Mucosa of rectum (tissue), 2 donors: ENCODE measurements around the gene MED26.
"Not testable (repeated sequence)": the region's sequence is repeated elsewhere in the genome, so short reads cannot be mapped to it uniquely, and the experiment has no call there.

ENCODE experiments used
- H3K27ac ChIP-seq, 2 donors: one replicate each; pipeline ENCODE4 v1.7.0; 2013; ENCODE audit warnings: inconsistent platforms in 2 of 2, low read depth in 2 of 2, low read length in 2 of 2
- H3K27me3 ChIP-seq, 2 donors: one replicate each; pipeline ENCODE4 v1.7.0; 2013; ENCODE audit warnings: low read length in 2 of 2; ENCODE audit not compliant: control insufficient read depth in 2 of 2, insufficient read depth in 2 of 2
- H3K36me3 ChIP-seq, 2 donors: one replicate each; pipeline ENCODE4 v1.7.0; 2013; ENCODE audit warnings: low read length in 2 of 2; ENCODE audit not compliant: control insufficient read depth in 2 of 2, insufficient read depth in 2 of 2
- H3K4me1 ChIP-seq, 2 donors: one replicate each; pipeline ENCODE4 v1.7.0; 2013; ENCODE audit warnings: low read length in 2 of 2, mild to moderate bottlenecking in 1 of 2; ENCODE audit not compliant: control insufficient read depth in 2 of 2, insufficient read depth in 2 of 2
- H3K4me3 ChIP-seq, 2 donors: one replicate each; pipeline ENCODE4 v1.7.0; 2013; ENCODE audit warnings: low read length in 2 of 2
- H3K9ac ChIP-seq, 2 donors: one replicate each; pipeline ENCODE4 v1.7.0; 2013; ENCODE audit warnings: low read length in 2 of 2, low read depth in 1 of 2, mild to moderate bottlenecking in 1 of 2
- H3K9me3 ChIP-seq, 2 donors: one replicate each; pipeline ENCODE4 v1.7.0; 2013; ENCODE audit warnings: low read length in 2 of 2; ENCODE audit not compliant: control insufficient read depth in 2 of 2
- donor health status: healthy.
- donor health status: Normal muscosa, but diverticular disease.

MED26 gene

GRCh38 chr19:16651421-16652188 lies 23.6 kb upstream of the MED26 start:
- H3K9ac ChIP-seq, H3K27ac ChIP-seq, H3K4me3 ChIP-seq, H3K27me3 ChIP-seq, H3K9me3 ChIP-seq, H3K4me1 ChIP-seq: not testable (repeated sequence)
- H3K36me3 ChIP-seq, result peaks cover 52 to 74% of the 10 kb centered on the region in 2 donors

- Histone ChIP-seq H3K36me3 (peaks cover 52 to 74% of the 10 kb centered on the region in 2 donors), H3K27ac (no peak overlapping the region), H3K4me3 (no peak overlapping the region), H3K4me1 (no peaks in the 10 kb centered on the region), H3K9me3 (no peaks in the 10 kb centered on the region), H3K27me3 (no peaks in the 10 kb centered on the region), H3K9ac (no peak overlapping the region)
These were observed 22.8 kb upstream of the MED26 start for GRCh38 chr19:16650821-16651220.

- no peak overlapping the region for H3K4me3 ChIP-seq
- no peak overlapping the region for H3K9ac ChIP-seq
- H3K9me3 ChIP-seq, result no peaks in the 10 kb centered on the region
- H3K27ac ChIP-seq, result no peak overlapping the region
- peaks cover 52 to 76% of the 10 kb centered on the region in 2 donors for H3K36me3 ChIP-seq
- no peaks in the 10 kb centered on the region for H3K27me3 ChIP-seq
- H3K4me1 ChIP-seq, result no peaks in the 10 kb centered on the region
These were observed 21.7 kb upstream of the MED26 start for GRCh38 chr19:16649734-16650133.

- Histone ChIP-seq H3K27me3 (no peaks in the 10 kb centered on the region), H3K9me3 (no peaks in the 10 kb centered on the region), H3K4me1 (no peaks in the 10 kb centered on the region), H3K9ac (no peak overlapping the region), H3K4me3 (no peak overlapping the region), H3K27ac (no peak overlapping the region), H3K36me3 (peaks cover 28 to 68% of the 10 kb centered on the region in 2 donors)
These were observed 17.1 kb upstream of the MED26 start for GRCh38 chr19:16645140-16645539.

GRCh38 chr19:16641695-16642094 lies 13.7 kb upstream of the MED26 start:
- Histone ChIP-seq H3K4me1 (no peaks in the 10 kb centered on the region), H3K27me3 (no peaks in the 10 kb centered on the region), H3K36me3 (peaks cover 23 to 72% of the 10 kb centered on the region in 2 donors), H3K9ac (no peak overlapping the region), H3K9me3 (no peaks in the 10 kb centered on the region), H3K27ac (no peak overlapping the region), H3K4me3 (no peak overlapping the region)

GRCh38 chr19:16640951-16641350 lies 12.9 kb upstream of the MED26 start:
- no peaks in the 10 kb centered on the region for H3K4me1 ChIP-seq
- no peak overlapping the region for H3K4me3 ChIP-seq
- peaks cover 17 to 65% of the 10 kb centered on the region in 2 donors for H3K36me3 ChIP-seq
- H3K9ac ChIP-seq, result no peak overlapping the region
- no peaks in the 10 kb centered on the region for H3K9me3 ChIP-seq
- H3K27ac ChIP-seq, result no peak overlapping the region
- no peaks in the 10 kb centered on the region for H3K27me3 ChIP-seq

GRCh38 chr19:16638666-16639065 lies 10.7 kb upstream of the MED26 start:
- peaks cover 15 to 56% of the 10 kb centered on the region in 2 donors for H3K36me3 ChIP-seq
- no peaks in the 10 kb centered on the region for H3K9me3 ChIP-seq

GRCh38 chr19:16637535-16637934 lies 9.5 kb upstream of the MED26 start:
- no peak overlapping the region for H3K27ac ChIP-seq

More at GRCh38 chr19:16638666-16639065, 10.7 kb upstream of the MED26 start:
- Histone ChIP-seq H3K27me3 (no peaks in the 10 kb centered on the region), H3K9ac (no peak overlapping the region), H3K27ac (no peak overlapping the region), H3K4me3 (no peak overlapping the region), H3K4me1 (no peaks in the 10 kb centered on the region)

GRCh38 chr19:16631465-16631864 lies 3.5 kb upstream of the MED26 start:
- Histone ChIP-seq H3K27me3 (no peaks in the 10 kb centered on the region), H3K9ac (no peak overlapping the region), H3K9me3 (no peaks in the 10 kb centered on the region), H3K4me3 (no peak overlapping the region), H3K4me1 (peaks cover 17 to 21% of the 10 kb centered on the region in 2 donors), H3K36me3 (peaks cover 14 to 18% of the 10 kb centered on the region in 2 donors), H3K27ac (no peak overlapping the region)

More at GRCh38 chr19:16637535-16637934, 9.5 kb upstream of the MED26 start:
- Histone ChIP-seq H3K4me3 (no peak overlapping the region), H3K27me3 (no peaks in the 10 kb centered on the region), H3K9ac (no peak overlapping the region), H3K36me3 (peaks cover 19 to 49% of the 10 kb centered on the region in 2 donors), H3K4me1 (no peaks in the 10 kb centered on the region), H3K9me3 (no peaks in the 10 kb centered on the region)

GRCh38 chr19:16628984-16629691 lies 1.1 kb upstream of the MED26 start:
- Histone ChIP-seq H3K27ac (peak overlapping the region; percentile 98 to 99), H3K4me3 (peak overlapping the region; percentile 78 to 93), H3K36me3 (peaks cover 14 to 15% of the 10 kb centered on the region in 2 donors), H3K9me3 (no peaks in the 10 kb centered on the region), H3K9ac (peak overlapping the region; percentile 95 to 98), H3K27me3 (no peaks in the 10 kb centered on the region), H3K4me1 (peaks cover 17 to 28% of the 10 kb centered on the region in 2 donors)
